Prostate gland (tissue), 2 donors: Measurements from ENCODE around the gene MBD3. TPM values are rescaled to one million over a fixed set of nuclear protein-coding genes. Genes with fewer than 3 reads are reported as not detected.

Source experiments
- DNase-seq: peaks from one replicate; pipeline ENCODE4 v3.0.0-alpha.2; 2019; ENCODE audit warnings: low spot score
- H3K27ac ChIP-seq, 2 donors: fragments of 200-600 bp; sonication (generic); 2 replicates each; pipeline ENCODE4 v1.5.1; 2017 to 2019
- H3K27me3 ChIP-seq: fragments of 200-600 bp; sonication (generic); replicated peaks from 2 replicates; pipeline ENCODE4 v1.5.1; 2019; ENCODE audit not compliant: insufficient read depth
- H3K36me3 ChIP-seq, 2 donors: fragments of 200-600 bp; sonication (generic); 1 replicate in 1 of 2; 2 replicates in 1 of 2; pipeline versions ENCODE4 v1.5.1 to v1.8.1; 2017 to 2019
- H3K4me1 ChIP-seq: fragments of 200-600 bp; sonication (generic); replicated peaks from 2 replicates; pipeline ENCODE4 v1.5.1; 2019
- H3K4me3 ChIP-seq, 2 donors: fragments of 200-600 bp; sonication (generic); 2 replicates each; pipeline ENCODE4 v1.5.1; 2017 to 2019
- H3K9me3 ChIP-seq: fragments of 200-600 bp; sonication (generic); 2 replicates; pipeline ENCODE4 v1.5.1; 2017
- CTCF ChIP-seq, 4 experiments: fragments of 200-600 bp in 2 of 4; fragments of 450-650 bp in 2 of 4; sonication (generic) in 2 of 4; IDR thresholded peaks; 1 replicate in 3 of 4; 2 replicates in 1 of 4; pipeline ENCODE4 v1.5.1; 2016 to 2019; ENCODE audit warnings: antibody characterized with exemption in 4 of 4, mild to moderate bottlenecking in 2 of 4, moderate library complexity in 2 of 4
- POLR2A ChIP-seq: fragments of 450-650 bp; IDR thresholded peaks from one replicate; pipeline ENCODE4 v1.6.1; 2016; ENCODE audit warnings: antibody characterized with exemption, mild to moderate bottlenecking
- POLR2AphosphoS5 ChIP-seq: sonication (generic); formaldehyde crosslinking; IDR thresholded peaks from one replicate; pipeline ENCODE4 v1.6.1; 2017; ENCODE audit warnings: antibody characterized with exemption
- WGBS: methylation state at CpG from one replicate; pipeline ENCODE4 v1.1.5; 2018; 5-methylcytosine and 5-hydroxymethylcytosine counted together
- intact Hi-C: fragments of 100-400 bp; cut with DNase I; formaldehyde crosslinking; loops from one replicate; pipeline ENCODE4 v1.14.2; 2022
- total RNA-seq, 2 donors: library from RNA; depleted of rRNA; stranded (reverse); fragments of >200 nt; gene quantifications; one replicate each; pipeline ENCODE4 v1.1.0, GENCODE V29; 2016

MBD3 gene
- total RNA-seq, 2 donors from 2014 or later, result 100 to 166 TPM

DNA sequence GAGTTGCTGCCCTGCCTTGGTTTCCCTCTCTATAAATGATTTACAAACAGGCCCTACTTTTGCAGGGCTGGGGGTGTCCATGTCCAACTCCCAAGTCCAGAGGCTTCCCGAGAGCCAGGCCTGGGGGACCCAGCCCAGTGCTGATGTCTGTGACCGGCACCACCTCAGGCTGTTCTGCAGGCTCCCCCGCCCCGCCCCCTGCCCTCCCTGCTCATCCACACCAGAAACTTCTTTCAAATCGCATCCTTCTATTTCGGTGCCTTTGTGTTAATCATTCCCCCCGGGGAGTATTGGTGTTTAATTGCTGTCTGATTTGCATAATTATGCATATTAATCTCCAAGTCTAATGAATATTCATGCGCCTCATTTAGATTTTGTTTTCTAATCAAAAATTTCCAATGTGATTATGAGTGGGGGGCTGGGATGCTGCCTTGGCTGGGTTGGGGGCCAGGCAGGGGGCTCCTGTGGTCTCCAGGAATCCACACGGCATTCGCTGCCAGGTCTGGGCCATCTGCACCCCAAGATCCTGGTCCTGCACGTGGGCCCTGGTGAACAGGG lies 40.7 kb upstream of the MBD3 start:
- H3K27ac ChIP-seq, result no peak overlapping the region
- intact Hi-C loops, result no loop called here
- no peak overlapping the region for H3K4me3 ChIP-seq
- WGBS, result 93% methylated on average over 11 of the region's 11 CpGs
- no peaks in the 10 kb centered on the region for H3K27me3 ChIP-seq
- no peak for TF ChIP-seq CTCF (IDR thresholded peaks at IDR 0.05)
- TF ChIP-seq POLR2A, result no peak
- TF ChIP-seq POLR2AphosphoS5, result no peak
- no peaks in the 10 kb centered on the region for H3K4me1 ChIP-seq
- no peak for DNase-seq
- no peaks in the 10 kb centered on the region for H3K36me3 ChIP-seq
- no peaks in the 10 kb centered on the region for H3K9me3 ChIP-seq

DNA sequence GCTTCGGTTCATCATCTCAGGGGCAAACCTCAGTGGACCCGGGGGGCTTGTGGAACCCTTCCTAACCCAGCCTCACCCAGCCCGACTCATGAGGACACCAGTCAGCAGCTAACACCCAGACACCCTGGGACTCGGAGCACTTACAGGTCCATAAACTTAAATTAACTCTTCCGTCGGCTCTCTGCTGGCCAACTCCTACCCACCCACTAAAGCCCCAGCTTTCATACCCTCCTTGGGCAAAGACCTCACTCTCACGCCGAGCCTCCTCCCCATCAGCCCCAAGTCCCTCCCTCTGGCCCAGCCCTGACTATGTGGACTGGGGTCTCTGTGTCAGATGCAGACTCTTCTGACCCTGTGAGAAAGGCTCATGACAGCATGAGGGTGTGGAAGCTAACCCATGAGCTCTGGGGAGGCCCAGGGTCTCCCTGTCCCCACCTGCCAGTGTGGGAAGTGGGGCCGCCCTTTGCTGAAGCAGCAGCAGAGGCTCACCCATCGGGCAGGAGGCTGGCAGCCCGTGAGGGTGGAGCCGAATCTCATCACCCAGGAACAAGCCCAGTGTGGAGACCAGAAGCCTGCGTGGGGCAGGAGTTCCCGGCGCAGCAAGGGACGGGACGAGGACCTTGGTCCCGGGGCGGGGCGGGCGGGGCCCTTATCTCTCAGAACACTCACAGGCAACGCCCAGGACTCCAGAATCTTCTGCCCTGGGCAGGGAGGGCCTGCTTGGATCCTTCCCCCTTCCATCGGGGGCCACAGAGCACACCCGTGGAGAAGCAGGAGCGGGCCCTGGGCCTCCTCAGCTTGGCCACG lies 40.0 kb upstream of the MBD3 start:
- TF ChIP-seq POLR2AphosphoS5 (no peak), POLR2A (no peak), CTCF (IDR thresholded peaks at IDR 0.05) (no peak)
- intact Hi-C loops, result no loop called here
- H3K36me3 ChIP-seq, result no peaks in the 10 kb centered on the region

GRCh38 chr19:1631557-1632100 lies 39.0 kb upstream of the MBD3 start:
- no peak overlapping the region for H3K27ac ChIP-seq
- no peaks in the 10 kb centered on the region for H3K36me3 ChIP-seq
- TF ChIP-seq POLR2AphosphoS5 (no peak), CTCF (IDR thresholded peaks at IDR 0.05) (no peak), POLR2A (no peak)
- WGBS, result 85% methylated on average over 16 of the region's 31 CpGs
- no peaks in the 10 kb centered on the region for H3K4me1 ChIP-seq
- intact Hi-C loops, result no loop called here
- no peak for DNase-seq
- H3K9me3 ChIP-seq, result no peaks in the 10 kb centered on the region
- H3K27me3 ChIP-seq, result no peaks in the 10 kb centered on the region
- no peak overlapping the region for H3K4me3 ChIP-seq

More for the DNA sequence above, 40.0 kb upstream of the MBD3 start:
- 95% methylated on average over 26 of the region's 26 CpGs for WGBS
- Histone ChIP-seq H3K27ac (no peak overlapping the region), H3K4me3 (no peak overlapping the region), H3K4me1 (no peaks in the 10 kb centered on the region), H3K27me3 (no peaks in the 10 kb centered on the region), H3K9me3 (no peaks in the 10 kb centered on the region)
- no peak for DNase-seq

GRCh38 chr19:1630811-1631210 lies 38.1 kb upstream of the MBD3 start:
- 87% methylated on average over 13 of the region's 17 CpGs for WGBS
- Histone ChIP-seq H3K36me3 (no peaks in the 10 kb centered on the region), H3K4me3 (no peak overlapping the region), H3K27me3 (no peaks in the 10 kb centered on the region), H3K27ac (no peak overlapping the region), H3K4me1 (no peaks in the 10 kb centered on the region), H3K9me3 (no peaks in the 10 kb centered on the region)
- no peak for DNase-seq
- intact Hi-C loops, result no loop called here
- TF ChIP-seq CTCF (IDR thresholded peaks at IDR 0.05), result no peak
- TF ChIP-seq POLR2A, result no peak
- no peak for TF ChIP-seq POLR2AphosphoS5

DNA sequence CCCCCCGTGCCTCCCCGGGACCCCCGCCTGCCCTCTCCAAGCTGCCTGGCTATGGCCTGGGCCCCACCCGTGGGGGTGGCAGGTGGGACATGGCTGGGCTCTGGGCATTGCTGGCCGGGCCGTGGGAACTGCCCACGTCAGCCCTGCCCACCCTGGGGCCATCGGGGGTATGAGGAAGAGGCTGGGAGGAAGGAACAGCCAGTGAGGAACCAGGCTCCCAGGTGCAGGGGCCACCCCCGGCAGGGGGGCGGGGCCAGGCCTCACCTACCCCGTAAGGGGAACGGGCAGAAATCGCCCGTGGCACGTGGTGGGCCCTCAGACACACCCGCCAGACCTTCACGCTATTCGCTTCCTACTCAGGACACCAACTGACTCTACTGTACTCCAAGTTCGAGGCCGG lies 37.3 kb upstream of the MBD3 start:
- Histone ChIP-seq H3K4me3 (no peak overlapping the region), H3K27me3 (no peaks in the 10 kb centered on the region)

More for the DNA sequence above, 37.3 kb upstream of the MBD3 start:
- H3K9me3 ChIP-seq, result no peaks in the 10 kb centered on the region
- intact Hi-C loops, result no loop called here
- H3K36me3 ChIP-seq, result no peaks in the 10 kb centered on the region
- H3K27ac ChIP-seq, result no peak overlapping the region
- no peak for DNase-seq
- no peaks in the 10 kb centered on the region for H3K4me1 ChIP-seq
- TF ChIP-seq POLR2AphosphoS5, result no peak
- TF ChIP-seq CTCF (IDR thresholded peaks at IDR 0.05), result no peak
- TF ChIP-seq POLR2A, result no peak
- 92% methylated on average over 20 of the region's 20 CpGs for WGBS
